ENCODE results near the gene NAV2. TPM values are rescaled to one million over a fixed set of nuclear protein-coding genes. Genes with fewer than 3 reads are reported as not detected.
A peak's percentile ranks its signal among the peaks of the same experiment; 100 is the strongest.

Gene NAV2
- polyA plus RNA-seq, 2 donors = 4.3 to 9.7 TPM

DNA sequence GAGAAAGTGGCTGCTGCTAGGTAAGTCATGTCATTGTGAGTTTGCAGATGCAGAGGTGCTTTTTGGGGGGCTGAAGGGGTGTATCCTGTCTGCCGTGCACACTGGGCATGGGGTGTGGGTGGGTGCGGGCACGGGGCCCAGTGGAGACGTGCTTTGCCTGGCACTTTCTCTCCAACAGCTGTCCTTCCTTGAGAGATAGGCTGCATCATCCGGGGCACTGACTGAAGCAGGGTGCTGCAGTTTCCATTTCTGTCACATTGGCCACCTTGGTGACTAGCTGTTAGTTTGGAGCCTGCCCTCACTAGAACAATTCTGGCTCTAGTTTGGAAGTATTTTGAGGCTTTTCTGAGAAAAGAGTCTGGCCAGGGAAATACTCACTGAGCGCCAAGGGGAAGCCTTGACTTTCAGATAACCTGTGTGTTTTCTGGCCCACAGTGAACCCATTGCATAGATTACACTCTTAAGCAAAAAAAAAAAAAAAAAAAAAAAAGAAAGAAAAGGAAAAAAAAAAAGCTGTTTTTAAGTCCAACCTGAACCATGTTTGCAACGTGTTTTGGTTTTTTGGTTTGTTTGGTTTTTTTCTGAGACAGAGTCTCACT is 219.2 kb downstream of the NAV2 start:
- H3K4me3 ChIP-seq (ENCODE audit: low read depth in 1 of 2, low read length in 2 of 2) = no peak overlapping the region
- H3K4me1 ChIP-seq (ENCODE audit: control insufficient read depth in 2 of 2, insufficient read depth in 2 of 2, low read length in 1 of 2) = peaks cover 0 to 6% of the 10 kb centered on the region in 2 donors
- H3K27ac ChIP-seq (ENCODE audit: low read depth in 2 of 2, low read length in 1 of 2) = no peak overlapping the region
- 48 to 51% methylated on average over 7 of the region's 7 CpGs for WGBS, 2 donors
- no peaks in the 10 kb centered on the region for H3K27me3 ChIP-seq (ENCODE audit: control insufficient read depth in 1 of 2, insufficient read depth in 2 of 2, low read length in 2 of 2)
- peaks cover 0 to 6% of the 10 kb centered on the region in 2 donors for H3K36me3 ChIP-seq (ENCODE audit: control insufficient read depth in 2 of 2, insufficient read depth in 2 of 2, low read length in 1 of 2)
- no peaks in the 10 kb centered on the region for H3K9me3 ChIP-seq (ENCODE audit: control insufficient read depth in 2 of 2, insufficient read depth in 1 of 2, low read depth in 1 of 2, low read length in 1 of 2)

DNA sequence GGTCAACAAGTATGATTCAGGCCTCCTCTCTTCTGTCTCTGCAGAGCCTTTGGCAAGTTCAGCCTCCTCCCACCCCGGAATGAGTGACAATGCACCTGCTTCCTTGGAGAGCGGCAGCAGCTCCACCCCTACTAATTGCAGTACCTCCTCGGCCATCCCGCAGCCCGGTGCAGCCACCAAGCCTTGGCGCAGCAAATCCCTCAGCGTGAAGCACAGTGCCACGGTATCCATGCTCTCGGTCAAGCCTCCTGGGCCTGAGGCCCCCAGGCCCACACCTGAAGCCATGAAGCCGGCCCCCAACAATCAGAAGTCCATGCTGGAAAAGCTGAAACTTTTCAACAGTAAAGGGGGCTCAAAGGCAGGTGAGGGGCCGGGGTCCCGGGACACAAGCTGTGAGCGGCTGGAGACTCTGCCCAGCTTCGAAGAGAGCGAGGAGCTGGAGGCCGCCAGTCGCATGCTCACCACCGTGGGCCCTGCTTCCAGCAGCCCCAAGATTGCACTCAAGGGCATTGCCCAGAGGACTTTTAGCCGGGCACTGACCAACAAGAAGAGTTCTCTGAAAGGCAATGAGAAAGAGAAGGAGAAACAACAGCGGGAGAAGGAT is 220.6 kb downstream of the NAV2 start:
- H3K9me3 ChIP-seq (ENCODE audit: control insufficient read depth in 2 of 2, insufficient read depth in 1 of 2, low read depth in 1 of 2, low read length in 1 of 2) = no peaks in the 10 kb centered on the region
- H3K4me1 ChIP-seq (ENCODE audit: control insufficient read depth in 2 of 2, insufficient read depth in 2 of 2, low read length in 1 of 2) = peaks cover 0 to 4% of the 10 kb centered on the region in 2 donors
- 94% methylated on average over 20 of the region's 20 CpGs for WGBS, 2 donors
- no peaks in the 10 kb centered on the region for H3K27me3 ChIP-seq (ENCODE audit: control insufficient read depth in 1 of 2, insufficient read depth in 2 of 2, low read length in 2 of 2)
- peaks cover 0 to 6% of the 10 kb centered on the region in 2 donors for H3K36me3 ChIP-seq (ENCODE audit: control insufficient read depth in 2 of 2, insufficient read depth in 2 of 2, low read length in 1 of 2)
- H3K27ac ChIP-seq (ENCODE audit: low read depth in 2 of 2, low read length in 1 of 2) = no peak overlapping the region
- H3K4me3 ChIP-seq (ENCODE audit: low read depth in 1 of 2, low read length in 2 of 2) = no peak overlapping the region

DNA sequence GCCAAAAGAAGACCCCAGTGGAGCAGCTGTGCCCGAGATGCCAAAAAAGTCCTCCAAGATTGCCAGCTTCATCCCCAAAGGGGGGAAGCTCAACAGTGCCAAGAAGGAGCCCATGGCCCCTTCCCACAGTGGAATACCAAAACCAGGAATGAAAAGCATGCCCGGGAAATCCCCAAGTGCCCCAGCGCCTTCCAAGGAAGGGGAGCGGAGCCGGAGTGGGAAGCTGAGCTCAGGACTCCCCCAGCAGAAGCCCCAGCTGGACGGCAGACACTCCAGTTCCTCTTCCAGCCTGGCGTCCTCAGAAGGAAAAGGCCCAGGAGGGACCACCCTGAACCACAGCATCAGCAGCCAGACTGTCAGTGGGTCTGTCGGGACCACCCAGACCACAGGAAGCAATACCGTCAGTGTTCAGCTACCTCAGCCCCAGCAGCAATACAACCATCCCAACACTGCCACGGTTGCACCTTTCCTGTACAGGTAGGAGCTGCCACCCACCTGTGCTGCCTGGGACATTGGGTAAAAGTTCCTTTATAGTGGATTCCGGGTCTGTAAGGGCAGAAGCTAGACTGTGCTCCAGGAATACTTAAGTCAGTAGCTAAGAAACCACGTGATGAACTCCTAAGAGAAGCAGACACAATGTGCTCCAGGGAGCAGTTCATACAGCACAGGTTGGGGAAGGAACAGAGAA is 221.3 kb downstream of the NAV2 start:
- H3K27me3 ChIP-seq (ENCODE audit: control insufficient read depth in 1 of 2, insufficient read depth in 2 of 2, low read length in 2 of 2) = no peaks in the 10 kb centered on the region
- H3K27ac ChIP-seq (ENCODE audit: low read depth in 2 of 2, low read length in 1 of 2) = no peak overlapping the region
- H3K4me3 ChIP-seq (ENCODE audit: low read depth in 1 of 2, low read length in 2 of 2) = no peak overlapping the region
- peaks cover 0 to 6% of the 10 kb centered on the region in 2 donors for H3K36me3 ChIP-seq (ENCODE audit: control insufficient read depth in 2 of 2, insufficient read depth in 2 of 2, low read length in 1 of 2)
- H3K9me3 ChIP-seq (ENCODE audit: control insufficient read depth in 2 of 2, insufficient read depth in 1 of 2, low read depth in 1 of 2, low read length in 1 of 2) = no peaks in the 10 kb centered on the region
- WGBS, 2 donors = 83 to 85% methylated on average over 12 of the region's 12 CpGs
- H3K4me1 ChIP-seq (ENCODE audit: control insufficient read depth in 2 of 2, insufficient read depth in 2 of 2, low read length in 1 of 2) = peaks cover 0 to 7% of the 10 kb centered on the region in 2 donors

DNA sequence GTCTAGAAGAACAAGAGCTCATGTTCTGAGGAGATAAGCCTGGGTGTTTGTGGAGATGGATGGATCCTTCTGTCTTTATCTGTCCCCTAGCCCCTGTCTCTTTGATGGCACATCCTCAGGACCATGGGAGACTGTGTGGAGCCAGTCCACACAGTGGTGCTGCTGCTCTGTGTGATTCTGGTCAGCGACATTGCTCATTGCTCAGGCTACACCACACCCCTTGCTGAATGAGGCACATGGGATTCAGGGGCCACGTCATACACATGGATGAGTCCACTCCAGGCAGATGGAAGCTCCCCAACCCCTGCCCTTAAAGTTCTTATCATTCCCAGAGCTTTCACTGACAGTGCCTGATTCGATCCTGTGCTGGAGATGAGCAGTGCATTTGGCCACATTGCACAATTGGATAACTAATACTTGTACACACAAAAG is 222.2 kb downstream of the NAV2 start:
- no peak overlapping the region for H3K4me3 ChIP-seq (ENCODE audit: low read depth in 1 of 2, low read length in 2 of 2)
- H3K4me1 ChIP-seq (ENCODE audit: control insufficient read depth in 2 of 2, insufficient read depth in 2 of 2, low read length in 1 of 2) = peaks cover 0 to 9% of the 10 kb centered on the region in 2 donors
- peaks cover 0 to 6% of the 10 kb centered on the region in 2 donors for H3K36me3 ChIP-seq (ENCODE audit: control insufficient read depth in 2 of 2, insufficient read depth in 2 of 2, low read length in 1 of 2)
- H3K27ac ChIP-seq (ENCODE audit: low read depth in 2 of 2, low read length in 1 of 2) = no peak overlapping the region
- WGBS, 2 donors = 65 to 70% methylated on average over 3 of the region's 3 CpGs
- no peaks in the 10 kb centered on the region for H3K27me3 ChIP-seq (ENCODE audit: control insufficient read depth in 1 of 2, insufficient read depth in 2 of 2, low read length in 2 of 2)
- H3K9me3 ChIP-seq (ENCODE audit: control insufficient read depth in 2 of 2, insufficient read depth in 1 of 2, low read depth in 1 of 2, low read length in 1 of 2) = no peaks in the 10 kb centered on the region

DNA sequence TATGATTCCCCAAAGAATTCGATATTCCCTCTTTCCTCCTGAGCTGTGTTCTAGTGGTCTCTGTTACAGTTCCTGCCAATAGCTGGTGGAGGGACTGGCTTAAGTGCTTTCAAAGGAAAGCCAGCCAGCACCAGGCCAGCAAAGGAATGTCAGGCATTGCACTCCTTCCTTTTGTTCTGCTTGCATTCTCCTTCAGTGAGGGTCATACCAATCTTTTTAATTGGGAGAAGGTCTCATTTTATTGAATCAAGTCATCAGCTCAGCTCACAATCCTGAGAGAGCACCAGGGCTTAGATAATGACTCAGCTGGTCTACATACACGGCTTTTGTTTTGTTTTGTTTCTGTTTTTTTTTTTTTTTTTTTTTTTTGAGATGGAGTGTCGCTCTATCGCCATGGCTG is 222.9 kb downstream of the NAV2 start:
- H3K36me3 ChIP-seq (ENCODE audit: control insufficient read depth in 2 of 2, insufficient read depth in 2 of 2, low read length in 1 of 2) = peaks cover 0 to 6% of the 10 kb centered on the region in 2 donors
- WGBS, 2 donors = 46 to 60% methylated on average over 4 of the region's 4 CpGs
- H3K27me3 ChIP-seq (ENCODE audit: control insufficient read depth in 1 of 2, insufficient read depth in 2 of 2, low read length in 2 of 2) = no peaks in the 10 kb centered on the region
- no peak overlapping the region for H3K27ac ChIP-seq (ENCODE audit: low read depth in 2 of 2, low read length in 1 of 2)
- no peaks in the 10 kb centered on the region for H3K9me3 ChIP-seq (ENCODE audit: control insufficient read depth in 2 of 2, insufficient read depth in 1 of 2, low read depth in 1 of 2, low read length in 1 of 2)
- peaks cover 0 to 9% of the 10 kb centered on the region in 2 donors for H3K4me1 ChIP-seq (ENCODE audit: control insufficient read depth in 2 of 2, insufficient read depth in 2 of 2, low read length in 1 of 2)
- no peak overlapping the region for H3K4me3 ChIP-seq (ENCODE audit: low read depth in 1 of 2, low read length in 2 of 2)

DNA sequence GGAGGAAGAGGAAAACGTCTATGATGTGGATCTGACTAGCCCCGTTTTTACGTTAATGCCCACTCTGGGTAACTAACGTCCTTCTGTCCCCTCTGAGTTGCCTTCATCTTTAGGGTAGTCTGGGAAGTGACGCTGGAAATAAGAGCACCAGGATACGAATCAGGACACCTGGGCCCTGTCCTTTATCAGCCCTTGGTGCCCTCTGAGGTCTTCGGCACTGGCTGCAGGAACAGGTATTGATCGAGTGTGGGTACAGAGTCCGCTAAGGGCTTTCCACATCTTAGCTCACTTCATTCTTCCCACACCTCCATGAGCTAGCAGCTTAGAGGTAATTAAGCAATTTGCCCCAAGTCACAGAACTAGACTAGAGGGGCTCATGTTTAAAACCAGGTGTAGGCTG is 223.8 kb downstream of the NAV2 start:
- Histone ChIP-seq H3K4me1 (ENCODE audit: control insufficient read depth in 2 of 2, insufficient read depth in 2 of 2, low read length in 1 of 2) (peaks cover 0 to 9% of the 10 kb centered on the region in 2 donors), H3K27ac (ENCODE audit: low read depth in 2 of 2, low read length in 1 of 2) (no peak overlapping the region), H3K36me3 (ENCODE audit: control insufficient read depth in 2 of 2, insufficient read depth in 2 of 2, low read length in 1 of 2) (peaks cover 0 to 6% of the 10 kb centered on the region in 2 donors), H3K4me3 (ENCODE audit: low read depth in 1 of 2, low read length in 2 of 2) (no peak overlapping the region), H3K27me3 (ENCODE audit: control insufficient read depth in 1 of 2, insufficient read depth in 2 of 2, low read length in 2 of 2) (no peaks in the 10 kb centered on the region), H3K9me3 (ENCODE audit: control insufficient read depth in 2 of 2, insufficient read depth in 1 of 2, low read depth in 1 of 2, low read length in 1 of 2) (no peaks in the 10 kb centered on the region)
- WGBS, 2 donors = 89 to 91% methylated on average over 9 of the region's 9 CpGs

DNA sequence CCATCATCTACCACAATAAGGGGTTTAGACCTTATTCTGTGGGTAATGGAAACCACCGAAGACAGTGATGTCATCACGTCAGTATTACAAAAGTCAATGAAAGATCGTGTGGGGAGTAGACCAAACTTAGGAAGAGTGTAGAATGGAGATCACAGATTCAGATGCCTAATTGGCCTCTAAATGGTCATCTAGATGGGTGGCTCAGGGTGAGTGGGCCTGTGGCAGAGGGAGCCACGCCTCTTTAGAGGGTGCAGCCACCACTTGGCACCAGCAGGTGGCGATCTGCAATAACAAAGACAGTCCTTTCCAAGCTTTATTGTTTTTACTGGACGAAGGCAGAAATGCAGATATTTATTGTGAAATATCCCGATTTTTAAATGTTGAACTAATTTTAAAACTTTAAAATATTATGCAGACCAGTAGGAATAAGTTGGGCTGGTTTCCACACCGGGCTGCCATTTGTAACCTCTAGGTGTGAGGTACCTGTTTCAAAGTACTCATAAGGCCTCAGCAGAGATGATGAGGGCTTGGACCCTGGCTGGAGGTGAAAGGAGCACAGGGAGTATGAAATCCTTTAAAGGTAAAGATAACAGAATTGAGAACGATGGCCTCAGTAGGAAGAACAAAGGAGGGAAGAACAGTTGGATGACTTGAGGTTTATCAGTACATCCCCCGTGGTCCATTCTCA is 225.7 kb downstream of the NAV2 start:
- Histone ChIP-seq H3K9me3 (ENCODE audit: control insufficient read depth in 2 of 2, insufficient read depth in 1 of 2, low read depth in 1 of 2, low read length in 1 of 2) (no peaks in the 10 kb centered on the region), H3K4me1 (ENCODE audit: control insufficient read depth in 2 of 2, insufficient read depth in 2 of 2, low read length in 1 of 2) (peaks cover 0 to 9% of the 10 kb centered on the region in 2 donors), H3K27me3 (ENCODE audit: control insufficient read depth in 1 of 2, insufficient read depth in 2 of 2, low read length in 2 of 2) (no peaks in the 10 kb centered on the region), H3K4me3 (ENCODE audit: low read depth in 1 of 2, low read length in 2 of 2) (no peak overlapping the region), H3K36me3 (ENCODE audit: control insufficient read depth in 2 of 2, insufficient read depth in 2 of 2, low read length in 1 of 2) (peaks cover 0 to 3% of the 10 kb centered on the region in 2 donors), H3K27ac (ENCODE audit: low read depth in 2 of 2, low read length in 1 of 2) (peak overlapping the region in 1 of 2 donors; percentile 38)
- 53 to 60% methylated on average over 10 of the region's 10 CpGs for WGBS, 2 donors

DNA sequence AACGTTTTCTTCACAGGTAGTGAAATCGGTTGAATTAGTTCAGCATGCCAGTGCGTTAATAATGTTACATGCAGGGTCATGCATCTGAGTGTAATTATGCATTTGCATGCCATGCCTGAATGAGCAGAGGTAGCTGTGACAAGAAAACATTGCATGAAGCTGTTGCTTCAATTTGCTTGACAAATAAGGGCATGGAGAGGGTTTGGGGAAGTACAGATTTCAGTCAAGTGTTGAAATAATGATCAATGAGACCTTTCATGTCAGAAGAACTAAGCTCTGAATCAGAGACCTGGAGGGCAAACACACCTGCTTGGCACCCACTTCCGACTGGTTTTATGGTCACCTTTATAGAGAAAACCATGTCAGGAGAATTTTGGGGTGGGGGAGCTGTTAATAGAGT is 226.2 kb downstream of the NAV2 start:
- WGBS, 2 donors = 47 to 48% methylated on average over 4 of the region's 4 CpGs
- H3K36me3 ChIP-seq (ENCODE audit: control insufficient read depth in 2 of 2, insufficient read depth in 2 of 2, low read length in 1 of 2) = no peaks in the 10 kb centered on the region
- H3K4me3 ChIP-seq (ENCODE audit: low read depth in 1 of 2, low read length in 2 of 2) = no peak overlapping the region
- H3K9me3 ChIP-seq (ENCODE audit: control insufficient read depth in 2 of 2, insufficient read depth in 1 of 2, low read depth in 1 of 2, low read length in 1 of 2) = no peaks in the 10 kb centered on the region
- no peaks in the 10 kb centered on the region for H3K27me3 ChIP-seq (ENCODE audit: control insufficient read depth in 1 of 2, insufficient read depth in 2 of 2, low read length in 2 of 2)
- no peak overlapping the region for H3K27ac ChIP-seq (ENCODE audit: low read depth in 2 of 2, low read length in 1 of 2)
- peaks cover 0 to 9% of the 10 kb centered on the region in 2 donors for H3K4me1 ChIP-seq (ENCODE audit: control insufficient read depth in 2 of 2, insufficient read depth in 2 of 2, low read length in 1 of 2)

DNA sequence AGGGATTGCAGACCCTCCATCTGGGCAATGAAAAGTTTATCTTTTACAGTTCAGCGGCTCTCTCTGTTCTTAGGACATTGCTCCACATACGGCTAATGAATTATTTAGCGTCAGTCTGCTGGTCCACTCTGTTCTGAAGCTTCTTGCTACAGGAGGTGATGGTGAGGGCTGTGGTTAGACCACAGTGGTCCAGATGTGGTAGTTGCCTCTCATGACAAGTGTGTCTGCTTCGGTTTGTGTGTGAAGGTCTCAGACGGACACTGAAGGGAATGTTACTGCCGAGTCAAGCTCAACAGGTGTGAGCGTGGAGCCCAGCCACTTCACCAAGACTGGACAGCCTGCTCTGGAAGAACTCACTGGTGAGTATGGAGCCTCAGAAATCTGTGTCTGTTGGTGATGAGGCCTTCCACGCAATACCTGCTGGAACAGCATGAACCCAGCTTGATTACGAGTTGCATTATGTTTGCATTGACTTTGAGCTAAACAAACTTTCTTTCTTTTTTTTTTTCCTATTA is 226.8 kb downstream of the NAV2 start:
- WGBS, 2 donors = 68 to 79% methylated on average over 9 of the region's 9 CpGs
- H3K4me3 ChIP-seq (ENCODE audit: low read depth in 1 of 2, low read length in 2 of 2) = no peak overlapping the region
- H3K27ac ChIP-seq (ENCODE audit: low read depth in 2 of 2, low read length in 1 of 2) = no peak overlapping the region
- peaks cover 0 to 9% of the 10 kb centered on the region in 2 donors for H3K4me1 ChIP-seq (ENCODE audit: control insufficient read depth in 2 of 2, insufficient read depth in 2 of 2, low read length in 1 of 2)
- H3K36me3 ChIP-seq (ENCODE audit: control insufficient read depth in 2 of 2, insufficient read depth in 2 of 2, low read length in 1 of 2) = no peaks in the 10 kb centered on the region
- H3K27me3 ChIP-seq (ENCODE audit: control insufficient read depth in 1 of 2, insufficient read depth in 2 of 2, low read length in 2 of 2) = no peaks in the 10 kb centered on the region
- no peaks in the 10 kb centered on the region for H3K9me3 ChIP-seq (ENCODE audit: control insufficient read depth in 2 of 2, insufficient read depth in 1 of 2, low read depth in 1 of 2, low read length in 1 of 2)

All from esophagus (tissue), 2 donors.